ENCODE results near the gene LRRC3C.

GRCh38 chr17:39926135-39926587, 1.4 kb upstream of the LRRC3C start:
- TF ChIP-seq POLR2AphosphoS5 (IDR thresholded peaks at IDR 0.05) (no peak), CTCF (IDR thresholded peaks at IDR 0.05) (no peak), POLR2A (IDR thresholded peaks at IDR 0.05) (no peak)
